WERI-Rb-1 (cell line): Measurements from ENCODE around the gene TSPAN18.

Source experiments
- DNase-seq: peaks from one replicate; pipeline ENCODE4 v3.0.0-alpha.2; 2020
- H3K27ac ChIP-seq: fragments of 250-450 bp; sonication (Bioruptor Pico); 2 replicates; pipeline ENCODE4 v1.5.1; 2020; ENCODE audit warnings: mild to moderate bottlenecking, moderate library complexity
- H3K27me3 ChIP-seq: fragments of 250-450 bp; sonication (Bioruptor Pico); 2 replicates; pipeline ENCODE4 v1.5.1; 2021; ENCODE audit warnings: mild to moderate bottlenecking, low read depth, moderate library complexity; ENCODE audit not compliant: insufficient read depth, severe bottlenecking
- H3K36me3 ChIP-seq: fragments of 250-450 bp; sonication (Bioruptor Pico); 2 replicates; pipeline ENCODE4 v1.5.1; 2020; ENCODE audit warnings: mild to moderate bottlenecking, moderate library complexity
- H3K4me3 ChIP-seq: 2 replicates; pipeline ENCODE4 v1.5.1; 2011; ENCODE audit warnings: low read depth, mild to moderate bottlenecking, control low read depth, low read length
- H3K9me3 ChIP-seq: fragments of 250-450 bp; sonication (Bioruptor Pico); 2 replicates; pipeline ENCODE4 v1.5.1; 2021; ENCODE audit warnings: mild to moderate bottlenecking, moderate library complexity; ENCODE audit not compliant: severe bottlenecking
- CTCF ChIP-seq: IDR thresholded peaks from 2 replicates; pipeline ENCODE4 v1.5.1; 2011; ENCODE audit warnings: low read depth, mild to moderate bottlenecking, control low read depth, inconsistent platforms, low read length

The TSPAN18 gene

DNA sequence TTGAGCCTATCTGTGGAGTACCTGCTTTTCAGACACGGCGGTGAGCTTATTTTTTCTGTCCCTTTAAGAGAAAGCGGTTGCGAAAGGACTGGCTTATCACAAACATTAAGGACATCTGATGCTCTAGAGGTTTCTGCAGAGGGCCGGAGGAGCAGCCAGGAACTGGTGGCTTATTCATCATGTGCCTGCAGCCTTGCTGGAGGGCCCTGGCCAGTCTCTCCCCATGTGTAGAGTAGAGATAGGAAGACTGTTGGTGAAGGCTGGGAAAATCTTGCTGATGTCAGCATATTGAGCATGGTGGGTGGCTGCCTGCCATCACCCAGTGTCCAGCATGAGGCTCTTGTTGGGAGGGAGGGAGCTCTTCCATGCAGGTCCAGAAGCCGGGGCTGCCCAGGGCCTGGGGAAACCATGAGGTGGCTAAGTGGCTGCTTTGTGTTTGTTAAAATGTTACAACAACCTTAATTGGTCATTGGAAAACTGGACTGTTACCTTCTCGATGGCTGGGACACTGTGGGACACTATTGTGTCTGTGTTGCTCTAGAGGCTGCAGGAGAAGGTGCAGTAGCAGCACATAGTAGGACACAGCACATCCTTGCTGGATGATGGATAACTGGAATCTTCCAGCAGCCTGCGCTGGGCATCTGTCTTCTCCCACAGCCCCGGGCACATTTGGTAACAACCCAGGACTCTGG lies 54.3 kb downstream of the TSPAN18 start:
- Histone ChIP-seq H3K27ac (no peak overlapping the region), H3K36me3 (no peaks in the 10 kb centered on the region; the same call in none of the 2 replicates), H3K27me3 (no peaks in the 10 kb centered on the region), H3K4me3 (no peak overlapping the region), H3K9me3 (no peaks in the 10 kb centered on the region)
- no peak for TF ChIP-seq CTCF
- DNase-seq = no peak

DNA sequence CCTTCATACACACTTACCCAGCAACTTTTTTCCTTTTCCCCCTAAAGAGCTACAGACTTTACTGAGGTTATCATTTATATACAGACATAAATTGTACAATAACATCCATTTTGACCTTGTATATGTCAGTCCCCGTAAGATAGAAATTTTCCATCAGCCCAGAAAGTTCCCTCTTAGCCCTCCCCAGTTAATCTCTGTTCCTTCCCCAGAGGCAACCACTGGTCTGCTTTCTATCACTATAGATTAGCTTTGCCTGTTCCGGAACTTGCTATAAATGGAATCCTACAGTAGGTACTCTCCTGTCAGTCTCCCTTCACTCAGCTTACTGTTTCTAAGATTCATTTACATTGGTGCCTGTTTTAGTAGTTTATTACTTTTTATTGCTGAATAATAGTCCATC lies 54.9 kb downstream of the TSPAN18 start:
- DNase-seq = no peak
- Histone ChIP-seq H3K4me3 (no peak overlapping the region), H3K9me3 (no peaks in the 10 kb centered on the region), H3K27me3 (no peaks in the 10 kb centered on the region), H3K27ac (no peak overlapping the region), H3K36me3 (no peaks in the 10 kb centered on the region; the same call in none of the 2 replicates)
- TF ChIP-seq CTCF = no peak

DNA sequence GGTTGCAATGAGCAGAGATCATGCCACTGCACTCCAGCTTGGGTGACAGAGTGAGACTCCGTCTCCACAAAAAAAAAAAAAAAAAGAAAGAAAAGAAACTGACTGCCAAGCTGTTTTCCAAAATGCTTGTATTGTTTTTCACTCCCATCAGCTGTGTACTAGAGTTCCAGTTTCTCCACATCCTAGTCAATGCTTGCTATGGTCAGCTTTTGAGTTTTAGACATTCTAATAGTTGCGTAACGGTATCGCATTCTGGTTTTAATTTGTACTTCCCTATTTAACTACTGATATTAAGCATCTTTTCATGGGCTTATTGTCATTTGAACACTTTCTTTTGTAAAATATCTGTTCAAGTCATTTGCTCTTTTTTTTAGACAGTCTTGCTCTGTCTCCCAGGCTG lies 55.7 kb downstream of the TSPAN18 start:
- no peaks in the 10 kb centered on the region for H3K9me3 ChIP-seq
- H3K4me3 ChIP-seq = no peak overlapping the region
- no peak for TF ChIP-seq CTCF
- H3K27ac ChIP-seq = no peak overlapping the region
- no peaks in the 10 kb centered on the region; the same call in none of the 2 replicates for H3K36me3 ChIP-seq
- DNase-seq = no peak
- no peaks in the 10 kb centered on the region for H3K27me3 ChIP-seq

DNA sequence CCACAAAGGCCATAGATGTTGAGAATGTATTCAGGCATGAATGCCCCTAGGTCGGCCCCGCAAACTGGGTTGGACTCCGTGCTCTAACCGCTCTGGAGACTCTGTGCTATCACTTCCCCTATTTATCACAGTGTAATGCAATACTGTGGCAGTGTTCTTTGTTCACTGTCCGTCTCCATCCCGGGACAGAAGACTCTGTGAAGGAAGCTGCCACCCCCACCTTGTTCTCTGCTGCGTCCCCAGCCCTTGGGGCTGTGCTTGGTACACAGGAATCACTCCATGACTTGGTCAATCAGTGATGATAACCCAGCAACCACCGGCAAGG lies 57.6 kb downstream of the TSPAN18 start:
- Histone ChIP-seq H3K4me3 (no peak overlapping the region), H3K36me3 (no peaks in the 10 kb centered on the region; the same call in none of the 2 replicates), H3K27me3 (no peaks in the 10 kb centered on the region), H3K9me3 (no peaks in the 10 kb centered on the region), H3K27ac (no peak overlapping the region)
- DNase-seq = no peak
- TF ChIP-seq CTCF = no peak

GRCh38 chr11:44784851-44785250 lies 58.1 kb downstream of the TSPAN18 start:
- Histone ChIP-seq H3K4me3 (no peak overlapping the region), H3K27me3 (no peaks in the 10 kb centered on the region), H3K36me3 (no peaks in the 10 kb centered on the region; the same call in 1 of the 2 replicates), H3K9me3 (no peaks in the 10 kb centered on the region), H3K27ac (no peak overlapping the region)
- no peak for DNase-seq
- TF ChIP-seq CTCF = no peak

DNA sequence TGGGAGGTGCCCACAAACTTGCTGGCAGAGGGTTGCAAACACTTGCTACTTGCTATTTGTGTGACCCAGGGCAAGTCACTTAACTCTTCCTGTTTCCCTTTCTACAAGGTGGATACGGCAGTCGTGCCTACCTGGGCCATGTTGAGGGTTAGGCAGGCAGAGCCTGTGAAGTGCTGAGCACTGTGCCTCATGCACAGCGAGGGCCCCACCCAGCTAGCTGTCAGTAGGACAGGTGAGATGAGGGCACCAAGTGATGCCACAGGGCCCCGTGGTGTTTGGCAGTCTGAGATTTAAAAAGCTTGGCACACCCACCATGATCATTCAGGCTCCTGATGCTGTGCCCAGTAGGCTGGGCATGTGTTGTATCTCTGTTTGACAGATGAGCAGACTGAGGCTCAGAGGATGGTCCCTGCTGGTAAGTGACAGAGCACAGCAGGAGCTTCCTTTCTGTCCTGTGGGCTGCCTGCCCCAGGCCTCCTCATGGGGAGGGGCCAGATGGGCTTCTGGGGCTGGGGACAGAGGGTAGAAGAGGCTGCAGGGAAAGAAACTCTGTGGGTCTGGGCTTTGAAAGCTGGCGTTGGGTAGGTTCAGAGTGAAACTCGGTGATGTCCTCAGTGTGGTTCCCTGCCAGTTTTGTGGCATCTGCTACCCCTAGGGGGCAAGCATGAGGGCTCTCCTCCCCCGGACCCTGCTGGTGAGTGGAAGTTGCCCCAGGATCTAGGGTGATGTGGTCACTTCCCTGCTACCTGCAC lies 59.3 kb downstream of the TSPAN18 start:
- Histone ChIP-seq H3K36me3 (no peaks in the 10 kb centered on the region), H3K9me3 (no peaks in the 10 kb centered on the region), H3K27ac (no peak overlapping the region), H3K4me3 (no peak overlapping the region), H3K27me3 (no peaks in the 10 kb centered on the region)
- DNase-seq = peak; percentile 45
- TF ChIP-seq CTCF = peak; percentile 75
